BE2C (cell line): ENCODE measurements around the gene SMPX.

Experiments used
- DNase-seq: peaks from one replicate; pipeline ENCODE4 v3.0.0-alpha.2; 2020
- H3K27me3 ChIP-seq: fragments of 250-450 bp; sonication (Bioruptor Pico); 2 replicates; pipeline ENCODE4 v1.5.1; 2020; ENCODE audit warnings: mild to moderate bottlenecking
- H3K36me3 ChIP-seq: fragments of 250-450 bp; sonication (Bioruptor Pico); 2 replicates; pipeline ENCODE4 v1.5.1; 2020; ENCODE audit warnings: mild to moderate bottlenecking
- H3K4me1 ChIP-seq: fragments of 250-450 bp; sonication (Bioruptor Pico); 2 replicates; pipeline ENCODE4 v1.5.1; 2020
- H3K4me3 ChIP-seq: 2 replicates; pipeline ENCODE4 v1.5.1; 2011; ENCODE audit warnings: low read depth, low read length
- H3K9me3 ChIP-seq: fragments of 250-450 bp; sonication (Bioruptor Pico); 2 replicates; pipeline ENCODE4 v1.5.1; 2020
- CTCF ChIP-seq: IDR thresholded peaks from 2 replicates; pipeline ENCODE4 v1.5.1; 2012; ENCODE audit warnings: mild to moderate bottlenecking, low read depth, low read length

SMPX gene

GRCh38 chrX:21770631-21771321, 12.9 kb upstream of the SMPX start:
- Histone ChIP-seq H3K9me3 (no peaks in the 10 kb centered on the region), H3K4me3 (no peak overlapping the region), H3K27me3 (no peaks in the 10 kb centered on the region), H3K36me3 (no peaks in the 10 kb centered on the region), H3K4me1 (no peaks in the 10 kb centered on the region)
- peak; percentile 51 for DNase-seq
- TF ChIP-seq CTCF: peak; percentile 32

DNA sequence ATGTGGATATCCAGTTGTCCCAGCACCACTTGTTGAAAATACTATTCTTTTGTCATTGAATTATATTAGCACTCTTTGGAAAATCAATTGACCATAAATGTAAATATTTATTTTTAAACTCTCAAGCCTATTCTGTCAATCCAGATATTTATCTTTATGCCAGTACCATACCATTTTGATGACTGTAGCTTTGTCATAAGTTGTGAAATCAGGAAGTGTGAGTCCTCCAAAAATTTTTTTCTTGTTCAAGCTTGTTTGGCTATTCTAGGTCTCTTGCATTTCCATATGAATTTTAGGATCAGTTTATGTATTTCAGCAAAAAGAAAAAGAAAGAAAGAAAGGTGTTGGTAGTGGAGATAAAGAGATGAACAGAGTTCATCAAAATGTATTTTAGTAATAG, 8.2 kb upstream of the SMPX start:
- DNase-seq: no peak
- H3K9me3 ChIP-seq: no peaks in the 10 kb centered on the region
- no peaks in the 10 kb centered on the region for H3K4me1 ChIP-seq
- no peak overlapping the region for H3K4me3 ChIP-seq
- TF ChIP-seq CTCF: no peak
- H3K36me3 ChIP-seq: no peaks in the 10 kb centered on the region
- no peaks in the 10 kb centered on the region for H3K27me3 ChIP-seq

DNA sequence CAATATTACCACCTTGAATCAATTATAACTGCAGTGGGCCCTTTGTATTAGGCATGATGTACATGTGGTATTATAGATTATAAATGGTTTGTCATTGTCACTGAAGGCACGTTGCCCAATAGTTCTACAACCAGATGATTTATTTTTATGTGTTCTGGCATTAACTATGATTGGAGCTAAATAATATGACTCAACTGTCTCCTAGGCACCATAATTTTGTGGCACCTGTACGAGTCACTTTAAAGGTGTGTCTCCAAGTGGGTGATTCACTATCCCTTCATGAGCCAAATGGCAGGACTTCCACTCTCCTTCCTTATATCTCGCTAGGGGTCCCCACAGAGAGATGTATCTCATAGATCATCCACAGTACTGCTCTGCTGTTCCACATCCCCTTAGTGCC, 6.1 kb upstream of the SMPX start:
- Histone ChIP-seq H3K9me3 (no peaks in the 10 kb centered on the region), H3K4me3 (no peak overlapping the region), H3K4me1 (no peaks in the 10 kb centered on the region), H3K36me3 (no peaks in the 10 kb centered on the region), H3K27me3 (no peaks in the 10 kb centered on the region)
- no peak for TF ChIP-seq CTCF
- no peak for DNase-seq

DNA sequence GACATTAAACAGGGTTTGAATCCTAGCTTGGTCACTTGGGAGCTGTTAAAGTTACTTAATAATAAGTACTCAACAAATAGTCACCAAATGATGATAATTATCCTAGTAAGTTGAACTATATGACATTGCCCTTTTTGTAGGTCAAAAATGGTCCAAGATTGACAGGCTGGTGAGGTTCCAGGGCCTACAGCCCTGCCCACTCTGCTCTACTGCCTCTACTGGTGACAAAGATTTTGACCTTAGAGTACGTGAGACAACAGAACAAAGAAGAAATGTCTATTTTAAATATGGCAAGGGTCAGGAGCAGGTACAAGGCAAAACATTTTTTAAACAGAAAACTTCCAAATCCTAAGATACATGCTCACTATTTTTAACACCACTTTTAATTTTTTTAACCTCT, 572 bp upstream of the SMPX start:
- no peak for DNase-seq
- Histone ChIP-seq H3K9me3 (no peaks in the 10 kb centered on the region), H3K4me1 (no peaks in the 10 kb centered on the region), H3K4me3 (no peak overlapping the region), H3K36me3 (no peaks in the 10 kb centered on the region), H3K27me3 (no peaks in the 10 kb centered on the region)
- TF ChIP-seq CTCF: no peak

DNA sequence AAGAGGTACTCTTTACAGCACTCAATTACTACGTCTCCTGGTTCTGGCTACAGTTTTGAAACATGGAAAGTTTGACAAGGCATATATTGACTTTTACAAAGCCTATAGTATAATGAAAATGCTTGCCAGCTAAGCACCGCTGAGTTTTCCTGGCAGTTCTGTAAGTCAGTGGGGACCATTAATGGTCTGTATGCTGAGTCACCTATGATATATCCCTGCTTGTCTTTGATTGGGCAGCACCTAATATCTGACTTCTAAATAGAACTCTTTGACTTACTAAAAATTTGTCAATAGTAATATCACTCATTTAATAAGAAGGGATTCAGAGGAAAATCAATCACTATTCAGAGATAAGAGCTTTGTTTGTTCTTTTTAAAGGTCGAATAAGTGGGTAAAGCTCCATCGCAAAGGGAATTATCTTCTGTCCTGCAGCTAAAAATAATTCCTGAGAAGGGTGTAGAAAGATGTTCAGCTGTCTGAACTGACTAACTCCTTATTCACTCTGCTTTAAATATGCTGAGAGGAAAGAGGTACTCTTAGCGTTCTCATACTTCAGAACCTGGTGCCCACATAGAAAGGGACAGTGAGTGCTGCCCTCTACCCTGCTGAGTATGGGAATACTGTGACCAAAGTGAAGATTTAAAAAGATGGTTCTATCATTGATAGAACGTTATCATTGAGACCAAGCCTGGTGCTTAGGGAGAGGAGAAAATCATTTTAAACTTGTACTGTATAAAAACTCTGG, 959 bp downstream of the SMPX start:
- Histone ChIP-seq H3K27me3 (no peaks in the 10 kb centered on the region), H3K4me1 (no peaks in the 10 kb centered on the region), H3K4me3 (no peak overlapping the region), H3K9me3 (no peaks in the 10 kb centered on the region), H3K36me3 (no peaks in the 10 kb centered on the region)
- no peak for TF ChIP-seq CTCF
- DNase-seq: no peak

- H3K9me3 ChIP-seq: no peaks in the 10 kb centered on the region
- no peaks in the 10 kb centered on the region for H3K36me3 ChIP-seq
- no peak for TF ChIP-seq CTCF
- no peaks in the 10 kb centered on the region for H3K27me3 ChIP-seq
- H3K4me3 ChIP-seq: no peak overlapping the region
- DNase-seq: no peak
- H3K4me1 ChIP-seq: no peaks in the 10 kb centered on the region
These were observed 8.0 kb downstream of the SMPX start for GRCh38 chrX:21749924-21750323.
